Smooth muscle cell (in vitro differentiated cells): ENCODE results near the gene ETS1. TPM values are rescaled to one million over a fixed set of nuclear protein-coding genes. Genes with fewer than 3 reads are reported as not detected.

ENCODE experiments used
- DNase-seq: peaks from one replicate; lab custom pipeline; 2025; ENCODE audit not compliant: unreplicated experiment; lab: John Stamatoyannopoulos, UW
- H2AFZ ChIP-seq: fragments of 200-600 bp; sonication (generic); 2 replicates; pipeline ENCODE4 v1.6.0; 2016; ENCODE audit warnings: antibody characterized with exemption, low read depth, mild to moderate bottlenecking
- H3F3A ChIP-seq: fragments of 200-600 bp; sonication (generic); 2 replicates; pipeline ENCODE4 v1.6.0; 2017; ENCODE audit warnings: antibody characterized with exemption, low read depth
- H3K27ac ChIP-seq: fragments of 200-600 bp; sonication (generic); 2 replicates; pipeline ENCODE4 v1.5.1; 2016; ENCODE audit warnings: low read depth, mild to moderate bottlenecking
- H3K27me3 ChIP-seq: fragments of 200-600 bp; sonication (generic); 2 replicates; pipeline ENCODE4 v1.6.1; 2016; ENCODE audit warnings: low read depth, mild to moderate bottlenecking
- H3K36me3 ChIP-seq: fragments of 200-600 bp; sonication (generic); 2 replicates; pipeline ENCODE4 v1.5.1; 2016; ENCODE audit warnings: low read depth
- H3K4me1 ChIP-seq: fragments of 200-600 bp; sonication (generic); 2 replicates; pipeline ENCODE4 v1.5.1; 2016; ENCODE audit warnings: low read depth
- H3K4me2 ChIP-seq: fragments of 200-600 bp; sonication (generic); 2 replicates; pipeline ENCODE4 v1.6.0; 2016; ENCODE audit warnings: mild to moderate bottlenecking
- H3K4me3 ChIP-seq: fragments of 200-600 bp; sonication (generic); 2 replicates; pipeline ENCODE4 v1.5.1; 2016; ENCODE audit warnings: mild to moderate bottlenecking
- H3K79me2 ChIP-seq: fragments of 200-600 bp; sonication (generic); 2 replicates; pipeline ENCODE4 v1.6.0; 2016; ENCODE audit warnings: low read depth, mild to moderate bottlenecking
- H3K9ac ChIP-seq: fragments of 200-600 bp; sonication (generic); 2 replicates; pipeline ENCODE4 v1.6.0; 2016; ENCODE audit warnings: low read depth
- H3K9me3 ChIP-seq: fragments of 200-600 bp; sonication (generic); replicated peaks from 2 replicates; pipeline ENCODE4 v1.5.1; 2016; ENCODE audit warnings: low read depth
- H4K20me1 ChIP-seq: fragments of 200-600 bp; sonication (generic); 2 replicates; pipeline ENCODE4 v1.6.0; 2016; ENCODE audit warnings: low read depth
- CTCF ChIP-seq: fragments of 200-600 bp; sonication (generic); IDR thresholded peaks from 2 replicates; pipeline ENCODE4 v1.5.1; 2017; ENCODE audit warnings: borderline replicate concordance, mild to moderate bottlenecking, antibody characterized with exemption; ENCODE audit not compliant: insufficient read depth, poor library complexity, severe bottlenecking
- WGBS: methylation state at CpG from one replicate; pipeline ENCODE4 v1.1.7; 2016; ENCODE audit warnings: low lambda C conversion rate; 5-methylcytosine and 5-hydroxymethylcytosine counted together
- polyA plus RNA-seq: library from polyadenylated mRNA; unstranded; fragments of >200 nt; fragmentation: Nextera tagmentation; extraction: Ambion mirVana; gene quantifications from 2 replicates; pipeline ENCODE4 v1.2.1, GENCODE V29; 2016
- total RNA-seq: library from RNA; depleted of rRNA; stranded (reverse); fragments of >200 nt; gene quantifications from 2 replicates; pipeline ENCODE4 v1.2.3, GENCODE V29; 2014

Gene ETS1
- total and polyA plus RNA-seq, 2 experiments from 2014 or later = 4.1 to 22.8 TPM

GRCh38 chr11:128462922-128463321, 124.4 kb downstream of the ETS1 start:
- Histone ChIP-seq H3K36me3 (peaks cover 4% of the 10 kb centered on the region), H3K9ac (peak overlapping the region; percentile 27), H3K4me3 (no peak overlapping the region), H3K4me1 (peaks cover 7% of the 10 kb centered on the region), H3K9me3 (no peaks in the 10 kb centered on the region), H3K4me2 (peak overlapping the region; percentile 19), H3F3A (peaks cover 33% of the 10 kb centered on the region), H3K27me3 (no peaks in the 10 kb centered on the region), H3K27ac (peak overlapping the region; percentile 73), H2AFZ (no peak overlapping the region), H3K79me2 (peaks cover 13% of the 10 kb centered on the region), H4K20me1 (no peaks in the 10 kb centered on the region)
- no peak for DNase-seq
- WGBS = 59% methylated on average over 4 of the region's 4 CpGs
- no peak for TF ChIP-seq CTCF

GRCh38 chr11:128462189-128462588, 125.2 kb downstream of the ETS1 start:
- WGBS = 96% methylated on average over 13 of the region's 13 CpGs
- H3K79me2 ChIP-seq = peaks cover 13% of the 10 kb centered on the region

GRCh38 chr11:128458321-128458720, 129.0 kb downstream of the ETS1 start:
- Histone ChIP-seq H3K4me3 (no peak overlapping the region), H3K79me2 (no peaks in the 10 kb centered on the region), H3F3A (peaks cover 22% of the 10 kb centered on the region), H4K20me1 (no peaks in the 10 kb centered on the region), H3K27ac (peak overlapping the region; percentile 58), H3K9me3 (no peaks in the 10 kb centered on the region), H3K36me3 (peaks cover 4% of the 10 kb centered on the region), H3K4me1 (peaks cover 4% of the 10 kb centered on the region), H2AFZ (no peak overlapping the region), H3K27me3 (no peaks in the 10 kb centered on the region), H3K4me2 (no peak overlapping the region), H3K9ac (no peak overlapping the region)
- DNase-seq = no peak
- WGBS = 30% methylated on average over 5 of the region's 5 CpGs
- no peak for TF ChIP-seq CTCF

More at GRCh38 chr11:128462189-128462588, 125.2 kb downstream of the ETS1 start:
- peaks cover 4% of the 10 kb centered on the region for H3K36me3 ChIP-seq
- no peak for TF ChIP-seq CTCF
- peak overlapping the region; percentile 73 for H3K27ac ChIP-seq
- peaks cover 39% of the 10 kb centered on the region for H3F3A ChIP-seq
- no peaks in the 10 kb centered on the region for H4K20me1 ChIP-seq
- peaks cover 7% of the 10 kb centered on the region for H3K4me1 ChIP-seq
- no peak overlapping the region for H3K4me2 ChIP-seq
- H2AFZ ChIP-seq = no peak overlapping the region
- no peak for DNase-seq
- no peaks in the 10 kb centered on the region for H3K27me3 ChIP-seq
- no peak overlapping the region for H3K4me3 ChIP-seq
- no peak overlapping the region for H3K9ac ChIP-seq
- H3K9me3 ChIP-seq = no peaks in the 10 kb centered on the region

GRCh38 chr11:128457874-128458273, 129.5 kb downstream of the ETS1 start:
- Histone ChIP-seq H3K79me2 (no peaks in the 10 kb centered on the region), H3K9me3 (no peaks in the 10 kb centered on the region), H3K9ac (no peak overlapping the region), H4K20me1 (no peaks in the 10 kb centered on the region), H3K27ac (peak overlapping the region; percentile 58), H3K27me3 (no peaks in the 10 kb centered on the region), H3K4me1 (peaks cover 2% of the 10 kb centered on the region), H2AFZ (no peak overlapping the region), H3K36me3 (peaks cover 4% of the 10 kb centered on the region), H3K4me2 (no peak overlapping the region), H3K4me3 (no peak overlapping the region), H3F3A (peaks cover 22% of the 10 kb centered on the region)
- no peak for TF ChIP-seq CTCF
- 51% methylated on average over 3 of the region's 3 CpGs for WGBS
- no peak for DNase-seq
